HG02610 (cell line): ENCODE results near the gene RASGRF2.

ENCODE experiments used
- ATAC-seq: cut with Tn5 transposase; IDR thresholded peaks from one replicate; pipeline ENCODE4 v1.9.1; 2021; ENCODE audit warnings: mild to moderate bottlenecking, moderate library complexity; ENCODE audit not compliant: unreplicated experiment

RASGRF2 gene

DNA sequence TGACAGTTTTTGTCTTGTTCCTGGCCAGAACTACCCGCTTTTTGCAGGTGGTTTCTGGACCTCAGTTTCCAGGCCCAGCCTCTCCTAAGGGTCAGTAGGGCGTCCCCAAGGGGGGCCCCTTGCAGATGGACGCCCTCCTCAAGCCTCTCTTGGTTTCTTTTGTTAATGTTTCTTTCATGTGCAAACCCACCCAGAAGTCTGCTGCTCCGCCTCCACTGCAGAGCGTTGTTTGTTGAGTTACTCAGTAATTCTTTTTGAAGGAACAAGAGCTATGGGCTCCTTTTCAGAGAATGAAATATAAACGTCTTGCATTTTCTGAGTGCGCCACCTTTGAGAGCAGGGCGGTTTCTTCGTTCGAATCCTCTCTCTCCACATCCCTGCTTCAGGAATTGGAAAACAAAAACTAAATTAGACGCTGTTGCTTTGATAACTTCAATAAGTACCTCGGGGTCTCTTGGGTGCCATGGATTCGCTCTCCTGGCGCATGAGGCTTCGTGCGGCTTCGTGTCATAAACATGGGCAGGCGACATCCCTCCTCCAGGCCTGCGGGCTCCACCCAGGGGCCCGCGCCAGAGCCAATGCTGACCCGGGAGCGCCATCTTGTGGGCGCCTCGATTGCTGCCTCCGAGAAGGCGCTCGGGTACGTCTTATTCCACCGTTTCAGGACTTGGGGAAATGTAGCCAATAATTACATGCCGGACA, 234.6 kb downstream of the RASGRF2 start:
- ATAC-seq, result peak; percentile 92

- ATAC-seq, result no peak
These were observed 235.3 kb downstream of the RASGRF2 start for GRCh38 chr5:81195335-81195929.

- ATAC-seq, result no peak
These were observed 242.5 kb downstream of the RASGRF2 start for GRCh38 chr5:81202655-81203054.

DNA sequence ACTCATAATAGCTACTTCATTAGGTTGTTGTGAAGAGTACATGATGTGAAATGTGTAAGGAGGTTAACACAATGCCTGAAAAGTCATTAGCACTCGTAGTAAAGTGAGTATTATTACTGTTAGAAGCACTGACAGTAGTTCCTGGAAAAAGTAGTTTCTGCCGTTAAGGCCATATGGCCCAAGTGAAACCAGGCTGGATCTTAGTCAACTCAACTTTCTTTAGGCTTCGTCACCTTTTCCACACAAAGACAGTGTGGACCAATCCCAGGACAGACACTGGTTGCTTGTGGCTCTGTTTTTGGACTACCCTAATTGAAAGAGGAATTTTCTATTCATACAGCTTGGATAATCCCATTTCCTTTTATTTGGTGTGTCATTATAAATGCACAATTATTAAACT, 243.6 kb downstream of the RASGRF2 start:
- ATAC-seq, result no peak

GRCh38 chr5:81204205-81204604, 244.0 kb downstream of the RASGRF2 start:
- ATAC-seq, result no peak

GRCh38 chr5:81205058-81205457, 244.9 kb downstream of the RASGRF2 start:
- no peak for ATAC-seq

DNA sequence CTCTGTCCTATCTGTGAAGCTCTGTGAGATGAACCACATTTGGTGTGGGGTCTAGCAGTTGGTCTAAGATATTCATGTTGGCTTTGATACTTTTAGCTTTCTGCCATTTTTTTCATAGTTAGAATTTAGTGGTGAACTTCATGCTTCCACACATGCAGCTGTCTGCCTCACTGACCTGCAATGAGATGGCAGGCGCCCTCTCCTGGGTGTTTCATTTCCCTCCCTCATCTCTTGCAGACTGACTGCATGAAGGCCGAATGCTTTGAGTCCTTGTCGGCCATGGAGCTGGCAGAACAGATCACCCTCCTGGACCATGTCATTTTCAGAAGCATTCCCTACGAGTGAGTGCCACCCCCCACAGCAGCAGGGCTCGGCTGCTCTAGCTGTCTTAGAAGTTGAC, 246.8 kb downstream of the RASGRF2 start:
- no peak for ATAC-seq

- ATAC-seq, result no peak
These were observed 248.7 kb downstream of the RASGRF2 start for GRCh38 chr5:81208904-81209303.

DNA sequence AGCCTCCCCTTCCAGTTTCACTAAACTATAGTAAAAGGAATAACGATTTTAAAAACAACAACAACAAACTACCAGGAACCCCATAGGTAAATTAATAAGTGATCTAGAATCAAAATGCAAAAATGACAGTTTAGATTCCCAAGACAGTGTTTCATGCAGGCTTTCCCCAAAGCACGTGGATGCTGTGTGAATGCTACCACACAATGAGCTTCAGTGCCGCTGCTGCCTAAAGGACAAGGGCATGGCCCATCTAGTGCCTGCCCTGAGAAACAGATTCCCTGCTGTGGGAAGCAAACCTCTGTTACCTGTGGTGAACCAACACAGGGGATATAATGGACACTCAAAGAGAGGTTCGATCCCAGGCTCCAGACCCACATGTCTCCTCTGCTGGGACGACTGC, 249.2 kb downstream of the RASGRF2 start:
- ATAC-seq, result no peak

GRCh38 chr5:81209869-81210493, 249.8 kb downstream of the RASGRF2 start:
- ATAC-seq, result peak; percentile 48

DNA sequence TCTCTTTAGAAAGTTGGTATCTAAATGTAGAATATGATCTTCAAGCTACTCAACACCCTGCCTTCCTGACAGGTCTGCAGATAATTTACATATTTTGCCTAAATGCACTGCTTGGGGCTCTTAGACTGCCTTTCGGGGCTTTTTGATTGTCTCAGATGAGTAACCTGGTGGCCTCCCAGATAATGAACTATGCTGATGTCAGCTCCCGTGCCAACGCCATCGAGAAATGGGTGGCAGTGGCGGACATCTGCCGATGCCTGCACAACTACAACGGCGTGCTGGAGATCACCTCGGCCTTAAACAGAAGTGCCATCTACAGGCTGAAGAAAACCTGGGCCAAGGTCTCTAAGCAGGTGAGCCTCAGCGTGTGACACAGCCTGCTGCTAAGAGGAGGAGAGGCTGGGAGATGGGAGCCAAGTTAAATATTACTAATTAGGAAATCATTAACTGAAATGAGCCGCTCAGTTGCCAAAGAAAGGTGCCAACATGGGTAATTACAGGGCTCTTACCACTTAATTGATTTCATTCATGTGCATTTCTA, 252.1 kb downstream of the RASGRF2 start:
- ATAC-seq, result no peak

DNA sequence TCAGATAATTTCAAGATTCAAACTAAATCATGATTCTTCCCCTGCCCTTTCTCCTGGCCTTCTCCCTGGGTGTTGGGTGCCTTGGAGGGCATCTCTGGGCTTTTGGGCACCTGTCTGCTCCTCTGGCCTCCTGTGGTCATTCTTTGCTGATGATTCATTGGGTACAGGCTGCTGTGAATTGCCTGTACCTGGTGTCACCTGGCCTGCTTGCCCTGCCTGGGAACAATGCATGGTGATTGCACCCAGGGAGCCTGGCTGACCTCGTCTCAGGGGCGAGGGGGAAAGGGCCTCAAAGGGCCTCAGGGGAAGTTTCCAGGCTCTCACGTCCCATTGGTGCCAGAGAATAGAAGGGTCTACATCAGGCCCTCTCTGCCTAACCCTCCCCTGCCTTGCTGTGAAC, 252.9 kb downstream of the RASGRF2 start:
- no peak for ATAC-seq

DNA sequence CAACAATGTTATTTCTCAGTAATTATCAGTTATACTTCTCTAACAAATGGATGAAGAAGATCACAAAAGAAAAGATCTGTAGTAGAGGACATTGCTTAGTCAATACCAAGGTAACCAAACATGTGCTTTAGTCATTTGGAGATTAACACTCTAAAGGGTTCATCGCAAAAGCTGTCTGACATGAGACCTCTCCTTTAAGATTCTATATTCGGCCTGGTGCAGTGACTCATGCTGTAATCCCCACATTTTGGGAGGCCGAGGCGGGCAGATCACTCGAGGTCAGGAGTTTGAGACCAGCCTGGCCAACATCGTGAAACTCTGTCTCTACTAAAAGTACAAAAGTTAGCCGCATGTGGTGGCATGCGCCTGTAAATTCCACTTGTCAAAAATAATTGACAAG, 254.7 kb downstream of the RASGRF2 start:
- ATAC-seq, result peak; percentile 40

GRCh38 chr5:81216152-81216551, 256.0 kb downstream of the RASGRF2 start:
- no peak for ATAC-seq

GRCh38 chr5:81219389-81219788, 259.2 kb downstream of the RASGRF2 start:
- no peak for ATAC-seq

DNA sequence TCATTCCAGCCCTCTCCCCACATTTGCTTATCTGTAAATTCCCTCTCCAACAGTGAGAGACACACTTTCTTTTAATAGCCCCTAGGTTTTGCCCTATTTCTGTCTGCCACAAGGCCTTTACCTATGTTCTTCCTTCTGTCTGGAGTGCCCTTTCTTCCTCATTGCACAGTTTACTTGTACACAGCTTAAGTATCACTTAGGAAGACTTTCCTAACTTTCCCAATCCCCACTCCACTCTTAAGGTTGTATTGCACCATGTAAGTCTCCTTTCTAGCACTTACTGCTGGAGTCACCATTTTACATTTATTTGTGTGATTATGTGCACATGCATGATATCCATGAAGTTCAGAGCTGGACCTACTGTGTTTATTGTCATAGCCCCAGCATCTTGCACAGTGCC, 262.1 kb downstream of the RASGRF2 start:
- ATAC-seq, result no peak

GRCh38 chr5:81225463-81225862, 265.3 kb downstream of the RASGRF2 start:
- ATAC-seq, result no peak

- no peak for ATAC-seq
These were observed 266.1 kb downstream of the RASGRF2 start for GRCh38 chr5:81226286-81226685.

- ATAC-seq, result no peak
These were observed 266.8 kb downstream of the RASGRF2 start for GRCh38 chr5:81226949-81227348.

- no peak for ATAC-seq
These were observed 267.9 kb downstream of the RASGRF2 start for GRCh38 chr5:81228084-81228483.

DNA sequence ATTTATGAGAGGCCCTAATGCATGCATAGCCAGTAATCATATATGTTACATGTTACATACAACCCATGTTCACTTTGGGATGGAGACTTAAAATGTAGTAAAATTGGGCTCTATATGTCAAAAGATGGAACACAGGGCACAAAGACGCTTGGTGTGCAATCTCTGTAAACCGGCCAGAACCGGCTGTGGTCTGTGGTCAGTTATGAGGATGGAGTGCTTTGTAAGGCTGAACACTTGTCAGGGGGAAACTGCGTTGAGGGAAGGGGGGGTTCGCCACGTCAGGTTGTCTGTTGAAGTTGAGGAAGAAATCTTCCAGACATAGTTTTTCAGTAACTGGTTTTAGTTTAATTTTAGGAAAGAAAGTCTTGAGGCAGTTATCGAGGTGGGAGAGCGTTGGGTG, 270.3 kb downstream of the RASGRF2 start:
- ATAC-seq, result no peak

DNA sequence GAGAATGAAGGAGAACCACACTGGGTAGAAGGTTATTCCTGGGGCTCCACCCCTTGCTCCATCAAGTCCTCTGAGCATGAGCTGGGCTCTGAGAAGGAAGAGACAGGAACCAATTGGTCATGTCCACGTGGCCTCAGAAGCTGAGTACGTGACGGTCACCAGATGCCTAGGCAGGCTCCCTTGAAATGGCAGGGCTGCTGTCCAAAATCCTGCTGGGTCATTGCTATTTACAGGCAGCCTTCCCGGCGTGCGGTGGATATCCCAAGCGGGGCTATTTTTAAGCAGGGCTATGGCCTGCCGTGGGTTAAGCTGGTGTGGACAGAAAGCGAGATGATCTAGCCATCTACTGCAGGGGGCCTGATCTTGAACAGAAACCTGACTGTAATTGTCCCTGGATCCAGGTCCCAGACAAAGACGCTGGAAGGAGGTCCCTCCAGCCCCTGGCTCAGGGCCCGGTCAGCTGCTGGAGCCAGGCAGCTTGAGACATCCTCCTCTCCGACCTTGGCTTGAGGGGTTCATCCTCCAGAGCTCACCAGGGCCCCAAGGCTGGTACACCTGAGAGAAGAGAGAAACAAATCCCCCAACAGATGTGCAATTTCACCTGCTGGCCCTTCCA, 272.4 kb downstream of the RASGRF2 start:
- no peak for ATAC-seq
